GM21526 (cell line): ENCODE data around the gene LTB4R.
"Not testable (repeated sequence)": the region's sequence is repeated elsewhere in the genome, so short reads cannot be mapped to it uniquely, and the experiment has no call there.

Experiments
- ATAC-seq: cut with Tn5 transposase; IDR thresholded peaks from one replicate; pipeline ENCODE4 v1.9.1; 2021; ENCODE audit warnings: moderate library complexity; ENCODE audit not compliant: unreplicated experiment, low FRiP score

LTB4R gene

DNA sequence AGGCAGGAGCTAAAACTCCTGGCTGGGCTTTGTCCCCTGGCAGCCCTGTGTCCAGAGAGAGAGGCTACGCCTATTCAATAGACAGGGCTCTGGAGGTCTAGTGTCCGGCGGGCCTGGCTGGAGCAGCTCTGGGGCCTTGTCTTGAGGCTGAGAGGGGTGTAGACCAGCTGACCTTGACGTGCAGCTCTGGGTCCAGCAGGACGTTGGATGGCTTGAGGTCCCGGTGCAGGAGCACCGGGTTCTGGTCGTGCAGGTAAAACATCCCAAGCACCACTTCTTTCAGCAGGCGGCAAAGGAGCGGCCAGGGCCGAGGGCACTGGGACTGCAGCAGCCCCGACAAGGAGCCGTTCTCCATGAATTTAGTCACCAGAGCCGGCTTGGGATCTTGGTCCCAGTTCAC, 27.5 kb downstream of the LTB4R start:
- ATAC-seq, result no peak

GRCh38 chr14:24339284-24340151, 28.2 kb downstream of the LTB4R start, which contains the start of gene RIPK3:
RIPK3 (minus strand) TSS chr14:24339991; CDS start chr14:24339826, 165 bp downstream.
- ATAC-seq, result peak; percentile 73

GRCh38 chr14:24340606-24341005, 29.3 kb downstream of the LTB4R start:
- ATAC-seq, result no peak

- no peak for ATAC-seq
Observed at GRCh38 chr14:24342889-24343288, 31.6 kb downstream of the LTB4R start.

DNA sequence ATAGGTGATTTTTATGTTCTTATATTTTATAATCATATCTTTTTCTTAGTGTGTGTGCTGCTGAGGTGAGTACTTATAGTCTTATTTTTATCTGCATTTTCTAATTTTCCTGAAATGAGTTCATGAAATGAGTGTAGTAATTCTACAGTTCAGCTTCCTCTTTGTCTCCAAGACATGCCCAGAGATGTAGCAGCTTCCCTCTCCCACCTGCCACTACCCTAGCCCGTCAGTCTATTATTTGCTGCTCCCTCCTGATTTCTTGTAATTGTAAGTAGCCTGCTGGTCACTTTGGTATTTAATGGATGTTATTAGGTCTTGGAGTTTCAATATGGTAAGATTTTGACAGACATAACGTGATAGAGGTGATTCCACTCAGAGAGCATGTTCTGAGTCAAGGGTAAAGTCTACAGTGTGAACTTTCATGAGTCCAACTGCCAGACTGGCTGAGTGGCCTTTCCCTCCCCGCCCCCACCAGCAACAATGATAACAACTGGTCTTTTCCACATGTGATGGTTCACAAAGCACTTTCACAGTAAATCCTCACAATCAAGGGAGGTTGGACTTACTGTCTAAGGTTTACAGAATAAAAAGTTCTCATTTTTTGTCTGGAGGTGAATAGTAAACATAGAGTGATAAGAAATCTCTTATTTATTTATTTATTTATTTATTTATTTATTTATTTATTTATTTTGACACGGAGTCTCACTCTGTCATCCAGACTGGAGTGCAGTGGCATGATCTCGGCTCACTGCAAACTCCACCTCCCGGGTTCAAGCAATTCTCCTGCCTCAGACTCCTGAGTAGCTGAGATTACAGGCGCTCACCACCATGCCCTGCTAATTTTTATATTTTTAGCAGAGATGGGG, 32.7 kb downstream of the LTB4R start:
- ATAC-seq, result no peak

- no peak for ATAC-seq
Observed at GRCh38 chr14:24347134-24347533, 35.8 kb downstream of the LTB4R start.

- ATAC-seq, result no peak
Observed at GRCh38 chr14:24348186-24348585, 36.9 kb downstream of the LTB4R start.

DNA sequence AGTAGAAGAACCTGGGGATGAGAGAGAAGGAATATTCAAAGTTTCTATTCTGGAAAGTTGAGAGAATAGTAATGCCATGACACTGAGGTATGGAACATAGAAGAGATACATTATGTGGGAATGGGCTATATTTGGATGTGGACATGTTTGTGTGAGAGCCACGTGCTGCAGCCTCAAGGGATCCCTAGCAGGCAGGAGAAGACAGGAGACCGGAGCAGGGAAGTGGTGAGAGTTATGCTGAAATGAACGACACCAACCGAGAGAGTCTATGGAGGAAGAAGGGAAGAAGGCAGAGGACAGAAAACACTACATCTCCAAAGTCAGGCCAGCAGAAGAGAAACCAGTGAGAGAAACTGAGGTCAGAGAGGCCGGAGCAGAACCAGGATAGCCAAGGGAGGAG, 38.4 kb downstream of the LTB4R start:
- no peak for ATAC-seq

GRCh38 chr14:24351517-24351916, 40.2 kb downstream of the LTB4R start:
- ATAC-seq, result no peak

DNA sequence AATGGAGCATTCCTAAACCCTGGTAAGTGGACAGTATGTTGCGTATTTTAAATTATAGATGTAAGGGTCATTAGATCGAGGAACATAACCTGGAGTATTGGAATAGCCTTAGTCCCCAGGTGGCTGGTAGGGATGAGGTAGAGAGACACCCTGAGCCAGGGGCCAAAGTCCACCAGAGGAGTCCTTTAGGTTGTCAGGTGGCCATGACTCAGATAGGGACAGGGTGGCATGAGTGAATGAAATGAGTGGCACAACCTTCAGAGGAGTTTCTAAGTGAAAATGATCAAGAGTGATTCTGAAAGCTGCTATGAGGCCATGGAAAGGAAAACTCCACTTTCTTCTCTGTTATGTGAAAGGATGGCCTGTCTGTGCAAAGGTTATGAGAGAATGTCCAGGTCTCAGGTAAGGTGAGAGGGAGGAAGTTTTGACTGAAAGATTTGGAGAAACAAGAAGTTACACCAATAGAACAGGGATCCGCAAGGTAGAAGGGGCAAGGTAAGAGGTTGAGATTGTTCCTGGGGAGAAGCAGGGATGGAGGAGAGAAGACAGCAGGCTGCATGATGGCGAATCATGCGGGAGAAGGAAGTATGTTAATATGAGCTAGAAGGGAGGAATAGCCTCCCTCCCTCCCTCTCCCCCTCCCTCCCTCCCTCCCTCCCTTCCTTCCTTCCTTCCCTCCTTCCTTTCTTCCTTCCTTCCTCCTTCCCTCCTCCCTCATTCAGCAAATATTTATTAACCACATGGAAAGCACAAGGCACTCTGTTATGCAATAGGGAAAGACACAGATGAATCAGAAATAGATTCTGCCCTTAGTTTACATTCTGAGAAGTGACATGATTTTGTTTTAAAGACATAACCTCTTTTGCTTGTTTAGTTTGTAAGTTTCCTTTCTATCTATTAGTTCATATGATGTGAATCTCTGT, 42.5 kb downstream of the LTB4R start:
- ATAC-seq, result no peak

DNA sequence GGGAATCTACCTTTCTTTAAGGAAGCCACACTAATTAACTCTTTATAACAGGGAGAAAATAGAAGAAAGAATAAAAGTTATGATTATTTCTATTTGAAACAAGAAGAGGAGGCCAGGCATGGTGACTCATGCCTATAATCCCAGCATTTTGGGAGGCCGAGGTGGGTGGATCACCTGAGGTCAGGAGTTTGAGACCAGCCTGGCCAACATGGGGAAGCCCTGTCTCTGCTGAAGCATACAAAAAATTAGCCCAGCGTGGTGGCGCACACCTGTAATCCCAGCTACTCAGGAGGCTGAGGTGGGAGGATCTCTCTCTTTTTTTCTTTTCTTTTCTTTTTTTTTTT, 43.2 kb downstream of the LTB4R start:
- not testable (repeated sequence) for ATAC-seq

DNA sequence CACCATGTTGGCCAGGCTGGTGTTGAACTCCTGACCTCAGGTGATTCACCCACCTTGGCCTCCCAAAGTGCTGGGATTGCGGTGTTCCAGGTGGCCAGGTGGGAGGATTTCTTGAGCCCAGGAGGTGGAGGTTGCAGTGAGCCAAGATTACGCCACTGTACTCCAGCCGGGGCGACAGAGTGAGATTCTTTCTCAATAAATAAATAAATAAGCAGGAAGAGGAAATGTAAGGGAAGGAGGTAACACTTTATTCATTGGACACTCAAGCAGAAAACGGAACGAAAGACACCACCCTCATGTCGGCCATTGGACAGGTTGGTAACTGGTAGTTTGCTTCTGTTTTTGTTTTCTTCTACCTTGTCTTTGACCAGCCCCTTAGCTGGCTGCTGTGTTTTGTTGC, 43.7 kb downstream of the LTB4R start:
- no peak for ATAC-seq

- no peak for ATAC-seq
Observed at GRCh38 chr14:24356208-24356607, 44.9 kb downstream of the LTB4R start.

GRCh38 chr14:24360281-24360680, 49.0 kb downstream of the LTB4R start:
- no peak for ATAC-seq

- ATAC-seq, result no peak
Observed at GRCh38 chr14:24361326-24361725, 50.0 kb downstream of the LTB4R start.

- ATAC-seq, result no peak
Observed at GRCh38 chr14:24362241-24362960, 51.1 kb downstream of the LTB4R start.

- no peak for ATAC-seq
Observed at GRCh38 chr14:24363401-24363800, 52.1 kb downstream of the LTB4R start.

GRCh38 chr14:24364841-24365240, 53.5 kb downstream of the LTB4R start:
- no peak for ATAC-seq

DNA sequence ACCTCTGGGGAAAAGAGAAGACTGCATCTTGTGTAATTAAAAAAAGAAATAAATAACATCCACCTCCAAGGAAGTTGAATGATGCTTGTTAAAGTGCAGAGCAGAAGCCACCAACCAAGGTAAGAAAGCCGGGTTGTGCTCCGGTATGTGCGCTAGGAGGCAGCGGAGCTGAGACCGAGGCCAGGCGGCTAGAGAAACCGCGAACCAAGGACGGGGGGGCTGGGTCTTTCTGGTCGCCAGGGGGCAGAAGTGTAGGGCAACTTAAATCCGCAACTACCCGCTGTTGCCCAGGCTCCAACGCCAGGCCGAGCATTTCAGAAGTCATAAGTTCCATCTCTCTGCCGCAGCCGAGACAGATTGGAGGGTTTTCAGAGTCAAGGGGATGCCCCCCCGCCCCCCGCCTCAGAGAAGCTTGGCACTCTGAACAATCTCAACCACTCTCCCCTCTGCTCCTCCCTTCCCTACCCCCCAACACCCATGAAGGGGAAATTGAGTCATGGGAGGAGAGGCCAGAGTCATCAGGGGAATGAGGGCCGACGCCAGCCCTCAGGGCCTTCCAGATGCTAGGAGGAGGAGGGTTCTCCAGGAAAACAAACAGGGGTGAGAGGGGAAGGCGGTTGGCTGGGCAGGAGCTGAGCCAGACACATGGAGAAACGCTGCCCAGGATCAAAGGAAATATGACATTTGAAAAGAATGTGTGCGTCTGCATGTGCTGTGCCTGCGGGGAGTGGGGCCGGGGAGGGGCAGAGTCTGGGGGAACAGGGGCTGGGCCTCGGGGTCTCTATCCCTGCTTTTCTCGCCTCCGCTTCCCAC, 54.5 kb downstream of the LTB4R start:
- no peak for ATAC-seq
